Stomach (tissue), 4 donors: Measurements from ENCODE around the gene CLTA.

ENCODE experiments used
- EP300 ChIP-seq: sonication (generic); formaldehyde crosslinking; IDR thresholded peaks from one replicate; pipeline ENCODE4 v1.6.1; 2017; ENCODE audit warnings: antibody characterized with exemption
- POLR2A ChIP-seq, 4 donors: fragments of 450-650 bp; IDR thresholded peaks; one replicate each; pipeline ENCODE4 v1.6.1; 2016; ENCODE audit warnings: antibody characterized with exemption in 4 of 4, control low read depth in 2 of 4, mild to moderate bottlenecking in 1 of 4, moderate library complexity in 1 of 4
- POLR2AphosphoS5 ChIP-seq, 3 donors: sonication (generic); formaldehyde crosslinking; IDR thresholded peaks; one replicate each; pipeline ENCODE4 v1.6.1; 2016; ENCODE audit warnings: antibody characterized with exemption in 3 of 3
- TF ChIP-seq, protein P1 (sequence below), 7 experiments: fragments of 450-650 bp in 4 of 7; fragments of 200-600 bp in 3 of 7; sonication (generic) in 3 of 7; IDR thresholded peaks; one replicate each; pipeline ENCODE4 v1.5.1; 2016 to 2019; ENCODE audit warnings: antibody characterized with exemption in 7 of 7, control low read depth in 2 of 7, mild to moderate bottlenecking in 1 of 7

DNA sequence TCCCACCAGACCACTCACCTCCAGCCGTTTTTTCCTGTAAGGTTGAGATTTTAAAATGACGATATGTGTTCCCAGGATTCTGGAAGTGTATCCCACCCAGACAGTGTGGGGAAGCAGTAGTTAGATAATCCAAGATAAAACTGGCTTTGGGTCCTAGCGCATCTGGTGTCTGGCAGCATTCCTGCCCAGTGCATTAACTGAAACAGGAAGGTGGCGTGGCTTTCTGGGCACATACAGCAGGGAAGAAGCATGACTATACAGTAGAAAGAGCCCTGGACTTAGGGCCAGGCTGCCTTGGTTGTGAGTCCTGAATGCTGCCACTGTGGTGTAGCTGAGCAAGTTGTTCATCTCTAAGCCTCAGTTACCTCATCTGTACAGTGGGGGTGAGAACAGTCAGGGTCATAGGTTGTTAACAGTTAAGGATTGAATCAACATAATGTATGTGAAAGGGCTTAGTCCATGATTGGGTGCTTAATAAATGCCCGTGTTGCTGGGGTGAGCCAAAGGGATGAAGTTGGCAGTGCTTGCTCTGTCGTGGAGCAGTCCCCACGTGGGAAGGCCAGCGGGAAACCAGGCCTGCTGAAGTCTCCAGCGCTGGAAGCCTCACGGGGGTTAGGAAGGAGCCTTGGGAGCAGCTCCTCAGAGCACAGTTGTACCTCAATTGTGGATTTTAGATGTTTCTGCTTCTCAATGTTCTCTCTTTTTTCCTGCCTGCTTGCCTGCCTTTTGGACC is 18.0 kb downstream of the CLTA start:
- TF ChIP-seq POLR2AphosphoS5 (IDR thresholded peaks at IDR 0.05) (no peak), POLR2A (IDR thresholded peaks at IDR 0.05) (no peak), EP300 (no peak)
- TF ChIP-seq, protein P1, sequence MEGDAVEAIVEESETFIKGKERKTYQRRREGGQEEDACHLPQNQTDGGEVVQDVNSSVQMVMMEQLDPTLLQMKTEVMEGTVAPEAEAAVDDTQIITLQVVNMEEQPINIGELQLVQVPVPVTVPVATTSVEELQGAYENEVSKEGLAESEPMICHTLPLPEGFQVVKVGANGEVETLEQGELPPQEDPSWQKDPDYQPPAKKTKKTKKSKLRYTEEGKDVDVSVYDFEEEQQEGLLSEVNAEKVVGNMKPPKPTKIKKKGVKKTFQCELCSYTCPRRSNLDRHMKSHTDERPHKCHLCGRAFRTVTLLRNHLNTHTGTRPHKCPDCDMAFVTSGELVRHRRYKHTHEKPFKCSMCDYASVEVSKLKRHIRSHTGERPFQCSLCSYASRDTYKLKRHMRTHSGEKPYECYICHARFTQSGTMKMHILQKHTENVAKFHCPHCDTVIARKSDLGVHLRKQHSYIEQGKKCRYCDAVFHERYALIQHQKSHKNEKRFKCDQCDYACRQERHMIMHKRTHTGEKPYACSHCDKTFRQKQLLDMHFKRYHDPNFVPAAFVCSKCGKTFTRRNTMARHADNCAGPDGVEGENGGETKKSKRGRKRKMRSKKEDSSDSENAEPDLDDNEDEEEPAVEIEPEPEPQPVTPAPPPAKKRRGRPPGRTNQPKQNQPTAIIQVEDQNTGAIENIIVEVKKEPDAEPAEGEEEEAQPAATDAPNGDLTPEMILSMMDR (IDR thresholded peaks at IDR 0.05): no peak
